ENCODE data around the gene MGAT5B. TPM values are rescaled to one million over a fixed set of nuclear protein-coding genes. Genes with fewer than 3 reads are reported as not detected.

The MGAT5B gene
- total RNA-seq, 1 donor from 2014 or later: 0.26 TPM

DNA sequence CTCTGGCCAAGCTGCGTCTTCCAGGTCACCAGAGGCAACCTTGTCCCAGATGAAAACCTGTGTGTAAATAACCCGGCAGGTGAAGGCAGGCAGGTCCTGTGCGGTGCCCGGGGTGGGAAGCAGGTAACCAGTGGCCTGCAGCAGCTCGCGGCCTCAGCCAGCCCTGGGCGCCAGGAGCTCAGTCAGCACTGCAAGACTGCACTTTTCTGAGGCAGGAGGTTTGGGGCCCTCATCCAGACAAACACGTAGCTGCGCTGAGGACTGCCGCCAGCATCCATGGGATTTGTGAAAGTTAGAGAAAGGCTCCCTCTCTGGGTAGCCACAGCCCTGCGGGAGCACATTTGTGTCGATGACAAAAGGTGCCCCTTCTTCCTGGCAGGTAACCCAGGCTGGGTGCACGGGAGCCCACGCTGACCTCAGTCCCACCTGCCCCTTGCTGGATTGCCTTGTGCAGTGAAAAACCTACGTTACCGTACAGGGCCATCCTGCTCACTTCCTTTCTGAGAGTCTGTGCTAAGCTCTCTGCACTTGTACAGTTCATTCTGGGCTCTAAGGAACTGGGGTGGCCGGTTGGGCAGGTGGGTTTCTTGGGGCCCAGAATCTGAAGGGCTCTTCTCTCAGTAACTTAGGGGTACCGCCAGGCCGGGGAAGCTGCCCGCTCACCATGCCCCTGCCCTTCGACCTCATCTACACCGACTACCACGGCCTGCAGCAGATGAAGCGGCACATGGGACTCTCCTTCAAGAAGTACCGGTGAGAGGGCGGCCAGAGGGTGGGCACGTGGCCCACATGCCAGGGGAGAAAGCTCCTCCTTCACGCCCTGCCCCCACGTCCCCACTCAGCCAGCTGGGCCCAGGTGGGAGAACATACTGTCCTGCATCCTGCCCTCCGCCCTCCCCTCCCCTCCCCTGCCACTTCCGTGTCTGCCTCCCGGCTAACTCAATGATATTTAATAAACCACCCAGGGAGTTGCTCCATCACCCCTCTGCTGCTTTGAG, 56.4 kb downstream of the MGAT5B start:
- DNase-seq (ENCODE audit: low read depth in 2 of 2): no peak

DNA sequence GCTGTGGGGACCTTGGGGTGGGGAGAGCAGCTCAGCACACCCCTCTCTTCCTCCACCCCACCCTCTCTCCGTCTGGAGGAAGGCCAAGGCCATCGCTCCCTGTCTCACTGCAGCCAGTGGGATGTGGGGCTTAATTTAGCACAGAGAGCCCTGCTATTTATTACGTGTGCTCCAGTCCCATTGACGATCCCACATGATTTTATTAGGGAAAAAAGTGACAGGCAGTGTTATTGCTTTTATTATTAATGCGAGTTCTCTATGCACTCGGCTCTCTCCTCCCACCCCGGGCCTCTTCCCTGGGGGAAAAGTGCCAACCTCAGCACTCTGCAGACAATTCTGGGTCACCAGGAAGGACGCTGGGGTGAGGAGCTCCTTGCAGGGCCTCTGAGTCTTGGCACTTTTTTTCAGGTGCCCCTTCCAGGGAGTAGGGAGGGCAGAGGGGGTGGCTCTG, 57.3 kb downstream of the MGAT5B start:
- no peak for DNase-seq (ENCODE audit: low read depth in 2 of 2)

DNA sequence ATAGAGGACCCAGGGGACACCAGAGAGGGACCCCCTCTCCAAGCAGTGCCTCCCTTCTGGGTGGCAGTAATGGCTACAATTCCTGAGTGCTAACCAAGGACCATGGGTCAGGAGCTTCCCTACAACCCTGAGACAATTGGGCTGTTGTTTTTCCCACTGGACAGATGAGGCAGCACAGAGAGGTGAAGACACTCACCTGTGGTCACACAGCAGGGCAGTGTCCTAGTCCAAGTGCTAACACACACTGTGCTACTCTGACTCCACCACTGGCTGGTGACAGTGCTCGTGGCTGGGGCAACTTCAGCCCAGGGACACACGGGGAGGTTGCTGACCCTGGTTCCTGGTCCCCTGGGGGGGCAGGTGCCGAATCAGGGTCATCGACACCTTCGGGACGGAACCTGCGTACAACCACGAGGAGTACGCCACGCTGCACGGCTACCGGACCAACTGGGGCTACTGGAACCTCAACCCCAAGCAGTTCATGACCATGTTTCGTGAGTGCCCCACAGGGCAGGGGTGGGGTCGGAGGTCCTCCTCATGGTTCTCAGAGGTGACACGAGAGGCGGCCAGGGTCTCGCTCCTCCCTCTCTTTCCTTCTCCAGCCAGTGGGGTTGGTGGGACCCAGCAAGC, 58.1 kb downstream of the MGAT5B start:
- no peak for DNase-seq (ENCODE audit: low read depth in 2 of 2)

DNA sequence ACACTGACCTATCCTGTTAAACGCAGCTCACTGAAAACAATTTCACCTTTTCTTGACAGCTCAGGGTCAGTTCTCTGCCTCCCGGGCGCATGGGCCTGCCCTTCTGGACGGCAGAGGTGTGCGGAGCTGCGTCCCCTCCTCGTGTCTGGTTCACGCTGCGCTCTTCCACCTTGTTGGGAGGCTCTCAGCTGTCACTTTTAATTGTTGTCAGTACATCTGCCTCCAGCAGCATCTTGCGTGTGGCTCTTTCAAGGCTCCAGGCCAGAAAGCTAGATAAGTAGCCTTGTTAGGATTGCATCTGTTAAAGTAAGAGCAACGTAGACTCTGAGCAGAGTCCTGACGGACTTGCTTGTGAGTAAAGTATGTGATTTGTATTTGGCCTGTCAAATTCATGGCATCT, 59.4 kb downstream of the MGAT5B start:
- DNase-seq (ENCODE audit: low read depth in 2 of 2): no peak

DNA sequence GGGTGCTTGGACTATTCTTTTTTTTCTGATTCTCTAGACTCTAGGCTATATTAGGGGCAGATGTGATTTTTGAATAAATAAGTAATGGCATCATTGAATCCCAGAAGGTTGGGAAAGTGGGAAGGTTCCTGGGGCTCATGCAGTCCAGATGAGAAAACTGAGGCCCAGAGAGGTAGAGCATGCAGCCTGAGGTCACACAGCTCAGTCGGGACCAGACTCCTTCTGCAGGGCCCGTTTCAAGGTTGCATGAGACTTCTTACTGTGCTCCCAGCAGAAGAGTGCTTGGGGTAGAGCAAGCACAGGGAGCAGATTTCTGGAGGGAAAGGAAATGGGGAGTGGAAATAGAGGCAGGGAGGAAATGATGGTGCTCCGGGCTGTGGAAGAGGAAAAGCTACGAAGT, 59.8 kb downstream of the MGAT5B start:
- DNase-seq (ENCODE audit: low read depth in 2 of 2): no peak

DNA sequence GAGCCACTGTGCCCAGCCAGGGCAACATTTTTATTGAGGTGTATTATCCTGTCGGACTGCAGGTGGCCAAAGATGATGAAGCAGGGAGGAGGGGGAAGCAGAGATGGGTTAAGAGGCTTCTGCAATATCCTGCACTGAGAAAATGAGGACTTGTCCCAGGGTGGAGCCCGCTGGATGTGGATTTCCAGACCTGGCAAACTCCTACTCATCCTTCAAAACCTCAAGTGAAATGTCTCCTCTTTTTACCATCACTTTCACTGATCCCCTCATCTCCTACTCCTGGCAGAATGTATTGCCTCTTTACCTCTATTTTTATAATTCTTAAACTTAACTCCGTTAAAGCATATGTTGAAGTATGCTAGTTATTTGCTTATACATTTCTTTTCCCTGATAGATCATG, 60.9 kb downstream of the MGAT5B start:
- no peak for DNase-seq (ENCODE audit: low read depth in 2 of 2)

DNA sequence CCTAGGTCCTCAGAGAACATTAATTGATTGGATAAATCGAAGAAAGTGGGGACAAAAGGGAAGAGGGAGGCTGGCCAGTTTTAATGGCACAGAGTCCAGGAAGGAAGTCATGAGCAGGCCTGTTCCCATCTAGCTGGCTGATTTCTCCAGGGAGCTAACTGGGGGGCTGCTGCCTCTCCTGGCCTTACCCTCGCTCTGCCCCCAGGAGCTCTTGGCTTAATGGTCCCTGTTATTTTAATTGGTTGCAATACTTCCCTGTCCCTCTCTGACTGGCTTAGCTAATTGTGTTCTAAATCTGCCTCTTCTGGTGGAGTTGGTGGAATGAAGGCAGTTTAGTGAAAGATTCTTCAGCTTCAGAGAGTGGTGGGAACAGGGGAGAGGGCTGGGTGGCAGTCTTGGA, 61.4 kb downstream of the MGAT5B start:
- DNase-seq (ENCODE audit: low read depth in 2 of 2): no peak

DNA sequence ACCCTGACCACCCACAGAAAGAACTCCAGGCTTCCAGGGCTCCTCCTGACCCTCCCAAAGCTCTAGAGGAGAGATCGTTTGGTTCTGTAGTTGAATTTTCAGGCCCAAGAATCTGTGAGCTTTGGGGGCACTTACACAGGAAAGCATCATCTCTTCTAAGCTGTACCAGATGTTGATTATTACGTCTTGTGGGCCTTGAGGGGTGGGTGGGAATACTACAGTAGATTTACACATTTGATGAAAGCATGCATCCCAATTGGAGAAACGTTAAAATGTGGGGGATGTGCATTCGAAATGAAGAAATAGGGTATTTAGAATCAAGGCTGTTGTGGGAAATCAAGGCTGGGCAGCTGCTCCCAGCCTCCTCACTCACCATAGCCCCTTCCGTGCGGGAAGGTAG, 61.9 kb downstream of the MGAT5B start:
- no peak for DNase-seq (ENCODE audit: low read depth in 2 of 2)

DNA sequence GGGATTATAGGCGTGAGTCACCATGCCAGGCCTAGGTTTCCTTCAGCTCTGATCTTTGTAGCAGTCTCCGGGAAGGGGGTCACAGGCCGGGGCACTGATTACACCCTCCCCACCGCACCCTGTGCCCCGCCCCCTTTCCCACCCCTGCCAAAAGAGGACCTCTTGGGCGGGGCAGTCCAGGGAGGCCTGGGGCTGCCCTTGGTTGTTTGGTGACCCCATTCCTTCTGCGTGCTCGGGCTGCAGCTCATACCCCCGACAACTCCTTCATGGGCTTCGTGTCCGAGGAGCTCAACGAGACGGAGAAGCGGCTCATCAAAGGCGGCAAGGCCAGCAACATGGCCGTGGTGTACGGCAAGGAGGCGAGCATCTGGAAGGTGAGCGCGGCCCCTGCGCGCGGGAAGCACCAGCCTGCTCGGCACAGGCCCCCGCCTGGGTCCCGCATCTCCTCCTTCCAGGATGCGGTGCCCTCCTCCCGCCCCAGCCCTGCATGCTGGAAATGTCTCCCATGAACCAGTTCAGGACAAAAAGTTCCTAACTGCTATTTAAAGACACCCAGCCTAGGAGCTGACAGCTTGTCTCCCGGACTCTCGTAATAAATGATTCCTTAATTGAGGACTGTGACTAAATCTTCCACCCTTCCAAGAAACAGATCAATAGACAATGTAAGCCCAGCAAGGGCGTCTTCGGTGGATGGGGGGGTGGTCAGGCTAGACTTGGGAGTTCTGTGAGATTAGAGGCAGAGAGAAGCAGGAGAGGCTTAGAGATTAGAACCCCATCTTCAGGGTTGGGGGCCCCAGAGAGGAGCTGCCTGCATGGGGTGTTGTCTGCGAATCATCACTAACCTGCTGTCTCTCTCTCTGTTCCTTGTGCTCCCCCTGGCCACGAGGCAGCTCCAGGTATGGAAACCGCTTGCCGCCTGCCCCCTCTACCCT, 64.5 kb downstream of the MGAT5B start:
- no peak for DNase-seq (ENCODE audit: low read depth in 2 of 2)

DNA sequence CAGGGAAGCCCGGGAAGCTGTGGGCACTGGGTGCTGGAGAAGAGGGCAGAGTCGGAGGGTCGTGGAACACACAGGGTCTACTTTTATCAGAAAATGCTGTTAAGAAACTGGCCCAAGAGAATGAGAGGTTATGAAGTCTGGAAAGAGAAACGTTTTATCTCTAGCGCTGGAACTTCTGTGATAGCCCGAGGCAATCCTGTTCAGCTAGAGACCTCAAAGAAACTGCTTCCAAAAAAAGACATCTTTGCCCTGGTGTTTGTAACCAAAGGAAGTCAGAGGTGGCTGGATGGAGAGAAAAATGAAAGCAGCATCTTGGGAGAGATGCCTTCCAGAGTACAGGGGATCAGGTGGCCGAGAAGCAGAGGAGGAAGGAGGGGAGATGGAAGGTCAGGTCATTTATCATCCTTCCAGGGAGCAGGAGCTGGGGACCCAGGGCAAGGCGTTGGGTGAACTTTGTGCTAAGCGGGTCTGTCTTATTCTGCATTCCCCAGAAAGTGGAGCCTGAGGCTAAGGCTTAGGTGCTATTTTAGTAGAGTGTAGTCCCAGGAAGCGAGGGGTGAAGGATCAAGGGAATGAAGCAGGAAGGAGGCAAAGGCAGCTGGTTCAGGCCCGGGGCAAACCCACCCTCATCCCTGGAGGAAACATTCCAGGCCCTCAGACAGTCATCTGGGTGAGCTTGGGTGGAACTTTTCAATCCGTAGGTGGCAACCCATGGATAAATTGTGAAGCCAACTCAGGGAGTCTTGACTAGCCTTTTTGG, 66.5 kb downstream of the MGAT5B start:
- DNase-seq (ENCODE audit: low read depth in 2 of 2): no peak

DNA sequence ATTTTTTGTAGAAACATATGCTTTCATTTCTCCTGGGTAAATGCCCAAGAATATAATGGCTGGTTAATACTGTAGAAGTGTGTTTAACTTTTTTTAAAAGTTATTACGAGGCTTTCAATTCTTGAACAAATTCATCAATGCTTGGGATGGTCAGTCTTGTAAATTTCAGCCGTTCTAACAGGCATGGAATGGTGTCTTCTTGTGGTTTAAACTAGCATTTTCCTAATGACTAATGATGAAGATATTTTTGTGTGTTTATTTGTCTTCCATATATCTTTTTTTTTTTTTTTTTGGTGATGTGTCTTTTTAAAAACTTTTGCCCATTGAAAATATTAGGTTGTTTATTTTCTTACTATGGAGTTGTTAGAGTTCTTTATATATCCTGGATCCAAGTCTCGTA, 67.1 kb downstream of the MGAT5B start:
- DNase-seq (ENCODE audit: low read depth in 2 of 2): no peak

DNA sequence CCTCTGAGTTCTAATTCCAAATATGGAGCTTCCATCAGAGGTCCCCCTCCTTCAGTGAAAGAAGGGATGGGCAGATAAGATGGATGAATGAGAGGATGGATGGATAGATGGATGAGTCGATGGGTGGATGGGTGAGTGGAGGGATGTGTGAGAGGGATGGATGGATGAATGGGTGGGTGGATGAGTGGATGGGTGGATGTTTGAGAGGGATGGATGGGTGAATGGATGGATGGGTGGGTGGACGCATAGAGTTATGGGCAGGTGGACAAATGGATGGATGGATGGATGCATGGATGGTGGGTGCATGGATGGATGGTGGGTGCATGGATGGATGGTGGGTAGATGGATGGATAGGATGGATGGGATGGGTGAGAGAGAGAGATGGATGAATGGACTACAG, 69.0 kb downstream of the MGAT5B start:
- DNase-seq (ENCODE audit: low read depth in 2 of 2): no peak

DNA sequence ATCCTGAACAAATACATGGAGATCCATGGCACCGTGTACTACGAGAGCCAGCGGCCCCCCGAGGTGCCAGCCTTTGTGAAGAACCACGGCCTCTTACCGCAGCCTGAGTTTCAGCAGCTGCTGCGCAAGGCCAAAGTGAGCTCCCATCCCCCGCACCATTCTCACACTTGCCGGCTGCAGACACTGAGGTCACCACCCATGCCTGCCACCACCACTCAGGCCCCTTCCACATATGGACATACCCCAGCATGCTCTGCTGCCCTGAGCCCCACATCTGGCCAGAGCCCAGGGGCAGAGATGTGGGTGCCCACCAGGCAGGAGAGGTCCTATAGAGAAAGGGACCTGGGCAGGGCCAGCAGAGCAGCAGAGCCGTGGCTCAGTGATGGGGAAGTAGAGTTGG, 69.8 kb downstream of the MGAT5B start:
- DNase-seq (ENCODE audit: low read depth in 2 of 2): no peak

DNA sequence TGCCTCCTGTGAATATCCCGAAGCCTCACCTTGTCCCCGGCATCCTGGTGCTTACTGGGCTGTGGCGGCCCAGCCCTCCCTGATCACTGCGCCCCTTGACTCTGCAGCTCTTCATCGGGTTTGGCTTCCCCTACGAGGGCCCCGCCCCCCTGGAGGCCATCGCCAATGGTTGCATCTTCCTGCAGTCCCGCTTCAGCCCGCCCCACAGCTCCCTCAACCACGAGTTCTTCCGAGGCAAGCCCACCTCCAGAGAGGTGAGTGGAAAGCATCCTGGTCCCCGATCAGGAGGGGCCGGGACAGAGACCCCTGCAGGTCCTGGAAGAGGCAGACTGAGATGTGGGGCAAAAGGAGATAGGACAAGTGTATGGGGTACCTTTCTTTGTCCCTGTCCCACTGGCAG, 72.1 kb downstream of the MGAT5B start:
- no peak for DNase-seq (ENCODE audit: low read depth in 2 of 2)

DNA sequence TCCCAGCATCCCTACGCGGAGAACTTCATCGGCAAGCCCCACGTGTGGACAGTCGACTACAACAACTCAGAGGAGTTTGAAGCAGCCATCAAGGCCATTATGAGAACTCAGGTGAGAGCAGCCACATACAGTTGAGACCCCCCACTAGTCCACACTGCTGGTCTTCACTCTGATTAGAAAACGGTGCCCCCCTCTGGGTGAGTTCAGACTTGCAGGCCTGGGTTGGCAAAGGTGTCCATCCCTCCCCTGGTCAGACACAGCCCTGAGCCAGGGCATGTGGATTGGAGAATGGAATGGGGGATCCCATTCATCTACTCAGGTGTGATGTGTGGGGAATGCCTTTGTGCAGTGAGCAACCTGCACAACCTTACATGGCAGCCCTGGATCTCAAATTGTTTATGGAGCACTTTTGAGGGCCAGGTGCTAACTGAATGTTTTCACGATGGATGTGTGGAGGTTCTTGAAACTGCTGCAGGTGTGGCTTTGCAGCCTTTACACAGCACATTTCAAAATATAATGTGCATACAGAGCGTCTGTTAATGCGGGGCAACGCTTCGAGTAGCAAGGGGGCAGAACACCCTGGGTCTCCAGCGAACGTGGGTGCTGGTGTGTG, 72.6 kb downstream of the MGAT5B start:
- DNase-seq (ENCODE audit: low read depth in 2 of 2): peak in 1 of 2 donors; percentile 17

DNA sequence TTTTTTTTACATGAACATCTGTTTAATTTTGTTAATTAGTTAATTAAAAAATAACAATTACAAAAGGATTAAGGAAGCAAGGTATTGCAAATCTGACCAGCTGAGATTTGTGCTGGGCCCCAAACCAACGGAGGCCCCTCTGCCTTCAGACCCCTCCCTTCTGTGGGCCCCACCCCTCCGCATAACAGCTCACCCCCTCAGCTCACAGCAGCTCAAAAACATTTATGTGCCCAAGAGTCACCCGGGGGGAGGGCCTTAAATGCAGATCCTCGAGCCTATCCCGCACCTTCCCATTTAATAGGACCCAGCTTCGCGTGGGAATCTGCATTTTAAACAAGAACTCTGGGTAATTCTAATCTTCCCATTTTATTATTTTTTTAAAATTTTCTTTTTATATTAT, 75.0 kb downstream of the MGAT5B start:
- no peak for DNase-seq (ENCODE audit: low read depth in 2 of 2)

DNA sequence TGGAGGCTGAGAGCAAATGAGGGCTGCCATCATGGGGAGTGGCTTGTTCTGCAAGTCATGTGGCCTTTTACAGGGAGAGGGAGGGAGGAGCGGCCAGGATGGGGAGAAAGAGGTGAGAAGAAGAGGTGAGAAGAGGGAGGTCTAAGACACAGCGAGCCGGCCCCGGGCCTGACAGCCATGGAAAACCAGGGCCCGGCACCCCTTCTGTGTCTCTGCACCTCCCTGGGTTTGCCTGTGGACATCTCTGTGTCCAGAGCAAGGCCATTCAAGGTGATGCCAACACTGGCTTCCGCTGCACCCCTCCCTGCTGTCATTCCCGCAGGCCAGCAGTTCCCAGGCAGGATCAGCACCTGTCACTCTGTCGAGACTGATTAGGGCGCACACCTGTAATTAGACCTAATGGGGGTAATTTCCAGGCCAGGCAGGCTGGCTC, 75.6 kb downstream of the MGAT5B start:
- DNase-seq (ENCODE audit: low read depth in 2 of 2): no peak

DNA sequence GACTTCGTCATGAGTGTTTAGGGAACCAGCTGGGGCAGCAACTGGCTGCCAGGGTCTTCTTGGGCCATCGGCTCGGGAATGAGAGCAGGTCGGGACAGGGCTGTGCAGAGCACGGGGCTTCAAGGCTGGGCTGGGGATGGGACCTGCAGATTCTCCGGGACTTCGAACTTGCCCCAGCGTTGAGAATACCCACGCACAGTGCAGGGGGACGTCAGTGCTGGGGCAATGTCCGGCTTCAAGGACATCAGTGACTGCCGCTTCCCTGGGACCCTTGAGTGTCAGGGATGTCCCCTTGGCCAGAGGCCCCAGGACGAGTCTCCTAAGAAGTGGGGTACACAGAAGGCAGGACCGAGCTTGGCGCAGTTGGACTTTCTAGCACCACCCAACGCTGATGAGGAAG, 76.3 kb downstream of the MGAT5B start:
- DNase-seq (ENCODE audit: low read depth in 2 of 2): no peak

DNA sequence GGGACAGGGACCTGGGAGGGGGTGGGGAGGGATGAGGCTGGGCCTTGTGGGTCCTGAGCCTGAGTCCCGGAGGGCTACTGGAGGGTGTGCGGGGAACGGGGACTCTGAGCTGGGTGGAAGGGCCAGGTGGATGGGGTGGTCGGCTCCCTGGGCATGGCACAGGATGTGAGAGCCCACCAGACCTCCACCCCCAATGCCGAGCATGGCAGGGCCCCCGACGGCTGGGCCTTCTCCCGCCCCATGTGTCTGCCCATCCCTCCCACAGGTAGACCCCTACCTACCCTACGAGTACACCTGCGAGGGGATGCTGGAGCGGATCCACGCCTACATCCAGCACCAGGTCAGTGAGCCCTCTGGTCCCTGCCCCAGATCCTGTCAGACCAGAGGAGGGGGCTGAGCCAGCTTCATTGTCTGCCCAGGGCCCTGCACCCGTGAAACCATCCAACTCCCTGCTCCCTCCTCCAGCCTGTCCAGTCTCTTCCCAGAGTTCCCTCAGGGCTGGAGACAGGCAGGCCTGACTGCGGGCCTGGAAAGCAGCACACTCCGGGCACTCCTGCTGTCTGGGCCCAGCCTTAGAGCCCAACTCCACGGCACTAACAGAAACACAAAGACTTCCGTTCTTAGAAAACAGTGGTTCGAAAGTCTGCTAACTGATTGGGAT, 78.0 kb downstream of the MGAT5B start:
- DNase-seq (ENCODE audit: low read depth in 2 of 2): no peak

DNA sequence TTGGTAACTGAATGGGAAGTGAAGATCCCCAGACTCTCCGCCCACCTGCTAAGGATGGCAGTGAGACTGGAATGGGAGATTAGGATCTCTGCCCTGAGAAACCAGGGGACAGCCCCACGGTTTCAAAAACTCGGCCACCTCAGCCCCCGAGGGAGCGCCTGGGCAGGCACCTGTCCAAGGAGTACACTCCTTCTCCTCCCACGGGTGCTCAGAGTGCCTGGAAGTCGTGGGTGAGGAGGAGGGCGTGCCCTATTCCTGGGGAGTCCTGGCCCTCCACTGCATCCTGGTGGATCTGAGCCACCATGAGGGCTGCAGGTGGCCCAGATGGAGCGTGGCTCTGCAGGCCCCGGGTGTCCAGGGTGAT, 78.5 kb downstream of the MGAT5B start:
- no peak for DNase-seq (ENCODE audit: low read depth in 2 of 2)
